BJ (cell line): Measurements from ENCODE around the gene DNAJC11. TPM values are rescaled to one million over a fixed set of nuclear protein-coding genes. Genes with fewer than 3 reads are reported as not detected.
A peak's percentile ranks its signal among the peaks of the same experiment; 100 is the strongest.

Source experiments
- CTCF ChIA-PET: fragments of 350-600 bp; formaldehyde crosslinking; extraction: SDS; loops from one replicate; lab custom pipeline; 2021; ENCODE audit warnings: antibody characterized with exemption, inconsistent platforms; lab: Yijun Ruan, JAX
- POLR2A ChIA-PET: fragments of 300-600 bp; sonication (Branson Sonifier 250); formaldehyde crosslinking; extraction: SDS; loops from one replicate; lab custom pipeline; 2021; ENCODE audit warnings: antibody characterized with exemption; lab: Charles Lee
- DNase-seq: peaks from one replicate; pipeline ENCODE4 v3.0.0-alpha.2; 2011; ENCODE audit warnings: low read depth
- H3K27me3 ChIP-seq: 2 replicates; pipeline ENCODE4 v1.6.0; 2011; ENCODE audit warnings: low read length; ENCODE audit not compliant: control insufficient read depth, insufficient read depth
- H3K36me3 ChIP-seq: 2 replicates; pipeline ENCODE4 v1.5.1; 2011; ENCODE audit warnings: low read length; ENCODE audit not compliant: control insufficient read depth, insufficient read depth
- H3K4me3 ChIP-seq: 2 replicates; pipeline ENCODE4 v1.5.1; 2011; ENCODE audit warnings: low read depth, mild to moderate bottlenecking, control low read depth, low read length
- CTCF ChIP-seq: IDR thresholded peaks from 2 replicates; pipeline ENCODE4 v1.5.1; 2011; ENCODE audit warnings: low read depth, mild to moderate bottlenecking, control low read depth, inconsistent platforms, low read length, moderate library complexity; ENCODE audit not compliant: insufficient read depth
- polyA plus RNA-seq: library from polyadenylated mRNA; depleted of rRNA; stranded (reverse); fragments of >200 nt; gene quantifications from 2 replicates; pipeline ENCODE4 v1.2.3, GENCODE V29; 2011

The DNAJC11 gene
- polyA plus RNA-seq, 1 experiment, result 36.0 TPM

DNA sequence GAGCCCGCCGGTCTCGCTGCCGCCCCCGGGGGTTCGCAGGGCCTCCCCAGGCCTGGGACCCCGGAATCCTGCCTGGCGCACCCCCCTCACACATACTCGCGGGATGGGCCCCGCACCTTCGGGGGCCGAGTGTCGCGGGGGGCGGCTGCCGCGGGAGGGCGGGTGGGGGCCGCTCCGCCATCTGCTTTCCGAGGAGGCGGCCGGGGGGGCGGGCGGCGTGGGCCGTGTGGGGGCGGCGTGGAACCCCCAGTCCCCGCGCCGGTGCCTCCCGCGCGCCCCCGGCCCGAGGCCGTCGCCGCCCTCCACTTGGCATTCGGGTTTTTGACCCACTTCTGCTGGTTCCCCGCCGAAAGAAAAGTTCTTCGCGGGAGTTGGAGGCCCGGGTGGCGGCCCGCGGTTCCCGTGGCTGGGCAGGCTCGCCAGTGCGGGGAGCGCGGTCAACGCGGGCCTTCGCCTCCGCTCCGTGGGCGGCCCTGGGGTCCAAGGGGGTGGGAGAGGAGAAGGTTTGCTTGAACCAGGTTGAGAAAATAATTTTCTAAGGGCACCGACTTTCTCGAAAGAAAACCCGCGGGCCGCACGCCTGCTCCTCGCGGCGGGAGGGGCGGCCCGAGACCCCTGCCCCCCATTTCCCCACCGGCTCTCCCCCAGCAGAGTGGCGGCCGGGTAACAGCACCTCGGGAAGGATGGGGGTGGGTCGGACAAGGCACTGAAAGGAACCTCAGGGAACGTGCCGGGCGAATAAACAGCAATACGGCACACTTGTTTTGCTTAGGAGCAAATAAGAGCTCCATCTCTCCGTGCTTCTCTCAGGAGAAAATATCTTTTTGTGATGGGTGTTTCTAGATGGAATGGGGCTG, 86.5 kb downstream of the DNAJC11 start:
- no peaks in the 10 kb centered on the region for H3K27me3 ChIP-seq
- CTCF ChIA-PET, result interaction anchor here (0.9 kb wide), 1 partner anchor 36 kb away, joined by 3 read pairs; the partner anchor contains the start of gene ZBTB48
- POLR2A ChIA-PET, result no interaction called here
- TF ChIP-seq CTCF, result no peak
- DNase-seq, result no peak
- H3K4me3 ChIP-seq, result peak overlapping the region; percentile 87
- peaks cover 13% of the 10 kb centered on the region for H3K36me3 ChIP-seq

DNA sequence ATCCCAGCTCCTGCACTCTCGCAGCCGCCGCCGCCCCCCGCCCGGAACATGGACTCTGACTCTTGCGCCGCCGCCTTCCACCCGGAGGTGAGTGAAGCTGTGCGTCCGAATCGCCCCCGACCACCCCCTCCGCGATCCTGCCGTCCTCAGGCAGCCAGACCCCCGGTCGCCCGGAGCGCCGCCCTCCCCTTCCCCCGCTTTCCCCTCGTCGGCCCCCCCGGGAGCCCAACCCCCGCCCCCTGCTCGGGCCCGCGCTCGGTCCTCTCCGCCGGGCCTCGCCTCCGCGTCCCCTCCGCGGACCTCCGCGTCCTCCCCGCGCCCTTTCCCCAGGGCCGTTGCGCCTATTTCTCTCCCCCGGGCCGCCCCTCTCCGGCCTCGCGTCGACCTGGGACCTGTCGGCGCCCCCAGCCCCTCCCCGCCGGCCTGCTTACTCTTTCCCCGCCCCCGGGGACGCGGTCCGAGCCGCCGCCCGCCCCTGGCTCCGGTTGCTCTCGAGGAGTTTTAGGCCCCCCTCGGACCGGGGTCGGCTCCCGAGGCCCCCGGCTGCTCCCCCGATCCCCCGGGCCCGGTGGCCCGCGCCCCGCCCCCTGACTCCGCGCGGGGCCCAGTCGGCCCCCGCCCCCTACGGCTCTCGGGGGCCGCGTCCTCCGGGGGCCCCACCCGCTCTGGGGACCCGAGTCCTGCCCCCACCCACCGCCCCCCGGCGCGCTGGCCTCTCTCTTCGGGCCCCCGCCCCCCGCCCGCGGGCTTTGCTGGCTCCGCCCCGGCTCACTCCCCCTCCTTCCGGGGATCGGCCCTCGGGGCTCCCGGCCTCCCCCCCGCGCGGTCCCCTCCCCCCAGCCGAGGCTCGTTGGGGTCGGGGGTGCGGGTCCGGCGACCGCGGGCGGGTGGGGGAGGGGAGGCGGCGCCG, 87.3 kb downstream of the DNAJC11 start:
- ChIA-PET POLR2A (no interaction called here), CTCF (no interaction called here)
- Histone ChIP-seq H3K4me3 (peak overlapping the region; percentile 87), H3K36me3 (peaks cover 5% of the 10 kb centered on the region), H3K27me3 (no peaks in the 10 kb centered on the region)
- no peak for TF ChIP-seq CTCF
- no peak for DNase-seq

DNA sequence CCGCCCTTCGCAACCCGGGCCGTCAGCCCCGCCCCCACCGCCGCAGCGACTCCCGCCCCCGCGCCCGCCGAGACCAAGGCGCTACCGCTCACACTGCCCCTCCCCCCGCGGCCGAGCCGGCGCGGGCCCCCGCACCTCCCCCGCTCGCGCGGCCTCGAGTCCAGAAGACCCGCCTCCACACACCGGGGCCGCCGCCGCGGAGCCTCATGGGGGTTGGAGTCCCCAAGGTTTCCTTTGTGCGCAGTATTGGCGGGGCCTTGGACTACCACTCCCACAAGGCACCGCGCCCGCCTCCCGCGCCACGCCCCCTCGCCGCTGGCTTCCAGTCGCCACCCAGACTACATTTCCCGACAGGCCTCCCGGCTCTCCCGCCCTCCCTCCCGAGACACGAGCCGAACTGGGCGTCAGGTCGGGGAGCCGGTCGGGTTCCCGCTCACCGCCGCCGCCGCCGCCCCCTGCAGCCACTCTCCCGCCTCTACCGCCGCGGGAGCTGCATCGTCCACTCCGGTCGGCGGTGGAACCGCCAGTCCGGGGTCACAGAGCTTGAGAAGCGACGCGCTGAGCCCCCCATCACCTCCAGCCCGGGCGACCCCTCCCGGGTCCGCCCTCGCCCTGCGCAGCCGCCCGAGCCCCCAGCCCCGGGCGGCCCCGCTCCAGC, 88.1 kb downstream of the DNAJC11 start, which contains the start of gene PHF13:
PHF13 (plus strand) TSS at position 371 of the 658 bp plus-strand sequence. CDS start 336 bp downstream, outside the sequence.
- Histone ChIP-seq H3K36me3 (peaks cover 3% of the 10 kb centered on the region), H3K4me3 (peak within 1 kb of the TSS; percentile 87), H3K27me3 (no peaks in the 10 kb centered on the region)
- POLR2A ChIA-PET, result no interaction called here
- TF ChIP-seq CTCF, result no peak
- peak; percentile 83 for DNase-seq
- CTCF ChIA-PET, result no interaction called here

DNA sequence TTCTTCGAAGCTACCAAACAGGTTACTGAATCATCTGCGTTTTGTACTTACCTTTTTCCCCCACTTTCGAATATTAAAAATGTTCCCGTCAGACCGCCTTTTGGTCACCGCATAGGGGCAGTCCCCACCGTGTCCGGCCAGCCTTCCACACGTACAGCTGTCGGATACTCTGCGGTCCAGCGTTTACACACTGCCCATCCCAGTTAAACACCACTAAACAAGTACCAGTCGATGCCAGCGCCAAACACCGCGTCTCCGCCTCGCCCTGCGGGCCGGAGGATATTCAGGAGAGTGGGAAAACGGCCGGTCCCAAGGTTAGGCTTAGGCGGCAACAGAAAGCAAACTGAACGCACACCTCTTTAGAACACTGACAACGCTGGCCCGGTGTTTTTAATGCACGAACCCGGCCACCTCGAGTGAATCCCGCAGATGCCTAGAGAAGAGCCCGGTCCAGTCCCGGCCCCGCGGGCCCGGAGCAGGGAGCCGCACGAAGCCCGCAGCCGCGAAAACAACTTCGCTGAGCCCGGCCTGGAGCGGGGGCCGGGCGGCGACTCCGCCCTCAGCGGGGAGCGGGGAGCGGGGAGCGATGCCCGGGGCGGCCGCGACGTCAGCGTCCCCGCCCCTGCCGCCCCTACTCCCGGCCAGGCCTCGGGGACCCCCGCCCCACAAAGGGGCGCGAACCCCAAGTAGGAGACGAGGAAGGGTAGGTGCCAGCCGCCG, 88.8 kb downstream of the DNAJC11 start:
- H3K4me3 ChIP-seq, result peak overlapping the region; percentile 85
- TF ChIP-seq CTCF, result 0 out of 2 replicates have a peak, but pooled peaks have one; percentile 2
- DNase-seq, result no peak
- H3K36me3 ChIP-seq, result peaks cover 3% of the 10 kb centered on the region
- H3K27me3 ChIP-seq, result no peaks in the 10 kb centered on the region
- ChIA-PET POLR2A (no interaction called here), CTCF (interaction anchor here (0.7 to 1.4 kb wide), 3 partner anchors 33 to 122 kb away, joined by 3 to 4 read pairs (median 3); no protein-coding TSS in a partner anchor)
